ENCODE data around the gene IBTK.

Gene IBTK

DNA sequence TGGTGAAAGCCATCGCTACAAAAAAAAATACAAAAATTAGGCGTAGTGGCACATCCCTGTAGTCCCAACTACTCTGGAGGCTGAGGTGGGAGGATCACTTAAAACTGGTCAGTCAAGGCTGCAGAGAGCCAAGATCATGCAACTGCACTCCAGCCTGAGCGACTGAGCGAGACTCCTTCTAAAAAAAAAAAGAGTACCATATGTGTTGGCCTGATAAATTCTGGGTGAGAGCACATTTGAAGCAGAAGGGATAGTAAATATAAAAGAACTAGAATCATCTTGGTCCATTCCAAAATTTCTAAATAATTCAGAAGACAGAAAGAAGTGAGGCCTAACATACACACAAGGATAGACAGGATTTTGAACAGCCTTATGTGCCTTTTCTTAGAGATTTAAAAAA lies 2.2 kb downstream of the IBTK start:
- H3K27ac ChIP-seq: no peak overlapping the region

DNA sequence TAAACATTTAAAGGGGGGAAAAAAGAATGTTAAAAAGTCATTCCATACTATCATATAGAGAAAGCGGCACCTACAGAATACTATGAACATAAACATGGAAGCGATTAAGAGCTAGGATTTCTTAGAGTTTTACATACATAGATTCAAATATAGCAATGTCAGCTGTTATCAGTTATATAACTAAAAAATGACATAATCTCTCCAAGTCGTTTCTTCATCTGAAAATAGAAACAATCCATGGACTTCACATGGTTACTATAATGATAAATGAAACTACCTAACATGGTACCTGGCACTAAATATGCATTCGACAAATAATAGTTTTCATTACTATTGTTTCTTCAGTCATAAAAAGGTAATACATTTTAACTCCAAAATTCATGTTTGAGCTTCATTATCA lies 3.7 kb downstream of the IBTK start:
- H3K27ac ChIP-seq: no peak overlapping the region
- TF ChIP-seq, protein P1, sequence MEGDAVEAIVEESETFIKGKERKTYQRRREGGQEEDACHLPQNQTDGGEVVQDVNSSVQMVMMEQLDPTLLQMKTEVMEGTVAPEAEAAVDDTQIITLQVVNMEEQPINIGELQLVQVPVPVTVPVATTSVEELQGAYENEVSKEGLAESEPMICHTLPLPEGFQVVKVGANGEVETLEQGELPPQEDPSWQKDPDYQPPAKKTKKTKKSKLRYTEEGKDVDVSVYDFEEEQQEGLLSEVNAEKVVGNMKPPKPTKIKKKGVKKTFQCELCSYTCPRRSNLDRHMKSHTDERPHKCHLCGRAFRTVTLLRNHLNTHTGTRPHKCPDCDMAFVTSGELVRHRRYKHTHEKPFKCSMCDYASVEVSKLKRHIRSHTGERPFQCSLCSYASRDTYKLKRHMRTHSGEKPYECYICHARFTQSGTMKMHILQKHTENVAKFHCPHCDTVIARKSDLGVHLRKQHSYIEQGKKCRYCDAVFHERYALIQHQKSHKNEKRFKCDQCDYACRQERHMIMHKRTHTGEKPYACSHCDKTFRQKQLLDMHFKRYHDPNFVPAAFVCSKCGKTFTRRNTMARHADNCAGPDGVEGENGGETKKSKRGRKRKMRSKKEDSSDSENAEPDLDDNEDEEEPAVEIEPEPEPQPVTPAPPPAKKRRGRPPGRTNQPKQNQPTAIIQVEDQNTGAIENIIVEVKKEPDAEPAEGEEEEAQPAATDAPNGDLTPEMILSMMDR (conservative IDR thresholded peaks at IDR 0.05): no peak
- no peak for TF ChIP-seq ZFX (IDR thresholded peaks at IDR 0.05)

More for the DNA sequence above, 2.2 kb downstream of the IBTK start:
- no peak for TF ChIP-seq ZFX (IDR thresholded peaks at IDR 0.05)
- TF ChIP-seq, protein P1 (conservative IDR thresholded peaks at IDR 0.05): no peak

DNA sequence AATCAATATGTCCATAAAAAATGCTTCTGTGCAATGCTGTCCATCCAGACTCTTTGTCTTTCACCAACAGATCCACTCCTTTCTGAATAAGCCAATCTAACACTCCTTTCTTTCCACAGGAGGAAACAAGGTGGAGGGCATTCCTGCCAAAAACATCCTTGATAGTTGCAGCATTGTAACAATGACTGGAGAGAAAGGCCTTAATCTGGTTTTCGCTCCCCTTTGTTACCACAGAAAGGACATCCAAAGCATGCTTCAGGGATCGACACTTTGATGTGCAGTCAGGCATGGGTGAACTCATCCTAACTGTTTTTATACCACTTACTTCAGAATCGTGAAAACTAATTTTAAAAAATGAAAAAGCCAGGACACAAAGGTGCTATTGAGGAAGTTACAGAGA lies 7.4 kb downstream of the IBTK start:
- no peak overlapping the region for H3K27ac ChIP-seq
- no peak for TF ChIP-seq ZFX (IDR thresholded peaks at IDR 0.05)
- TF ChIP-seq, protein P1 (conservative IDR thresholded peaks at IDR 0.05): no peak

DNA sequence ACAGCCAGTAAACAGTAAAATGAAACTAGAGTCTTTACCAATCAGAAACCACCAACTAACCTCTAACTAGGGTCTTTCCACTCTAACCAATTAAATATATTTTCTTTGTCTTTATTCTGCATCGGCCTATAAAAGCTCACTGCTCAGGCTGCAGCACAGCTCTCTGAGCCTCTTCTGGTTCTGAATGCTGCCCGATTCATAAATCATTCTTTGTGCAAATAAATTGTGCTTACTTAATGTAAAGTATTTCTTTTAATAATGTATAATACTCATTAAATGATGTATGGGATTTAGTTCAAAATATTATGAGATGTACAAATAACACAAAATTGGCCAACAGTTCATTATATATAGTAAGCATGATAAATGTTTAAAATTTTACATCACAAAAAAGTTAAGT lies 7.9 kb downstream of the IBTK start:
- no peak overlapping the region for H3K27ac ChIP-seq
- no peak for TF ChIP-seq ZFX (IDR thresholded peaks at IDR 0.05)
- TF ChIP-seq, protein P1 (conservative IDR thresholded peaks at IDR 0.05): no peak

DNA sequence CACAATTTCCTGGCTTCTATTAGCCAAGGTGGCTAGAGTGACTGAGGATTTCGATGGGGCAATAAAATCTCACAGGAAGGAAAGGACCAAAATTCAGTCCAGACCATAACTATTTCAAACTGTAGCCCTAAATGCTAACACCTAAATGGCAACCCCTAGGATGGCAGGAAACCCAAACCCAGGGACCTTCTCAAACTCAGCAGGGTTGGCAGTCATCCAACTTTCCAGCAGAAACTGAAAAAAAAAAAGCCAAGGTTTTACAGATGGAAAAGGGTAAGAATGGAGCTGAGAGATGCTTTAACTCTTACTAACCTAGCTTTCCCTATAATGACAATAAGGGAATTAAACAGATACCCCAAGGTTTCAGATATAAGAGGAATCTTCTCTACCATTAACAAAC lies 10.5 kb downstream of the IBTK start:
- TF ChIP-seq, protein P1 (conservative IDR thresholded peaks at IDR 0.05): no peak
- TF ChIP-seq ZFX (IDR thresholded peaks at IDR 0.05): no peak
- H3K27ac ChIP-seq: no peak overlapping the region

DNA sequence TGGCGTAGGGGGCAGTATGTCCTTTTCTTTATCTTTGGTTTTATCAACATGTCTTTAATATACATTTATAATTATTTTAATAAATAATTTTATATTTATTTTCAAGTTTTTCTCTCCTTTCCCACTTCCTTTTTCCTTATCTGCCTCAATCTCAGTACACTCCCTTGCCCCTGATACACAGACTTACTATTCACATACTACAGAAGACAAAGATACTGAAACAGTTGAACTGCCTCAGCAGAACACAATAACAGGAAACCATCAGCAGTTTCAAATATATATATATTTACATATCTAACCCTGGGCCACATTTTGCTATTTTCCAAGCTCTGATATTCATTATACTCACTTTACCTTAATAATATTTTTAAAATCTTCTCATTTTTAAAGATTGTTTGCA lies 19.8 kb downstream of the IBTK start:
- no peak overlapping the region for H3K27ac ChIP-seq
- TF ChIP-seq, protein P1 (conservative IDR thresholded peaks at IDR 0.05): no peak
- TF ChIP-seq ZFX (IDR thresholded peaks at IDR 0.05): no peak

DNA sequence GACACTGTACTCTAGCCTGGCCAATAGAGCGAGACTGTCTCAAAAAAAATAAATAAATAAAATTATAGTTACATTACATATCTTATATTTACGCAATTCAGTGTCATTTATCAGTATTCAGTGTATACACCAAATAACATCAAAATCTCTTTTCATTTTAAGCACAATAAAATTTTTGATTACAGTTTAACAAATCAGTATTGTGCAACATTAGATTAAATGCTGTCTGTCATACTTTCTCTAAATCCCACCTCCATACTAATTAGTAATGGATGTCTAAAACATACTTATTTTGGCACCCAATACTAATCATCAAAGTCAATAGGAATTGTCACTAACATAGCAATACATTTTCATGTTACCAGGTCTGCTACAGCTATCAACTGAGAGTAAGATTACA lies 27.4 kb downstream of the IBTK start:
- TF ChIP-seq ZFX (IDR thresholded peaks at IDR 0.05): no peak
- TF ChIP-seq, protein P1 (conservative IDR thresholded peaks at IDR 0.05): no peak
- no peak overlapping the region for H3K27ac ChIP-seq

Measured in C4-2B (cell line).